Embryonic facial prominence (tissue), 1 donor: ENCODE data around the gene UBP1.
"Not testable (repeated sequence)": the region's sequence is repeated elsewhere in the genome, so short reads cannot be mapped to it uniquely, and the experiment has no call there.

Experiments
- DNase-seq: peaks from one replicate; pipeline ENCODE4 v3.0.0-alpha.2; 2016; ENCODE audit errors: extremely low spot score

UBP1 gene

DNA sequence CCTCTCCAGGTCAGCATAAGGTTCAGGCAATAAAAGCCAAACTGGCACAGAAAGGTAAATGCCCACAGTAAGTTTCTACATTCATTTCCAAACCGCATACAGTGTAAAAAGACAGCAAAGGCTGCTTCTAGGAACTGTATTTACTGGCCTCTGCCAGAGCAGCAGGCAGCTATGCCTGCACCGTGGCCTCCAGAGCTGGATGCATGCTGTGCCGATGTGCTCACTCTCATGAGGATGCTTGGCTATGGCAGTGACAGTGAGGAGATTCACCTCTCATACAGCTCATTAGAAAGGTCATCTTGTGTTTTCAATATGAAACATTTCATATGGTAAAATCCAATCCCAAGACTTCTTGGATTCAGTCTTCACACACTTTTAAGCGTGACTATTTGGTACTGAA lies 50.3 kb downstream of the UBP1 start:
- no peak for DNase-seq

DNA sequence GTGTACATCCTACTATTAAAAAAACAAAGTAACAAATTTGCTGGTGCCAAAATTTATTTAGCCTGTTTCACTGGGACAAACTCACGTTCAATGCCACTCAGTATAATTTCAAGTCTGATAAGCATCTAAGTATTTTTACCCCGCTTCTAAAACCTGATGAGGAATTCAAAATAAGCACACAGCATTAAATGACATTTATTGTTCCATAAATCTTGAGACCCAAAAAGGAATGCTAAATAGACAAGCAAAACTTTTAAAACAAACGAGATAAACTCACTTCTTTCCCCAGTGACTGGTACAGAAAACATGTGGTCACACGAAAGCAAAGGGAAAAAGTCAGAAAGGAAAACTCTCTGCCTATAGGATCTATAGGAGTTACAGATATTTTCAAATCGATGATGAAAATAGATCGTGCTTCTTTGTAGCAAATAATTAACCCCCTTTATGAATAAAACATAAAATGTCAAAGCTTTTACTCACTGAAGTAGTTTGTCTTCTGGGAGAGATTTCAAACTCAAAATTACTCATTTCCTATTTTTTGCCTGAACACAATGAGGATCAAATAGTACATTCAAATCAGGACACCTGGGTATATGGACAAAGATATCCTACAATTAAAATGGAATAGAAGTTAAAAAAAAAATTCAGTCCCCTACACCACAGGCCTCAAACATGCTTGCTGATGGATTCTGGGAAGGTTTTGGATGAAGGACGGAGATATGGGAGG lies 51.7 kb downstream of the UBP1 start:
- no peak for DNase-seq

DNA sequence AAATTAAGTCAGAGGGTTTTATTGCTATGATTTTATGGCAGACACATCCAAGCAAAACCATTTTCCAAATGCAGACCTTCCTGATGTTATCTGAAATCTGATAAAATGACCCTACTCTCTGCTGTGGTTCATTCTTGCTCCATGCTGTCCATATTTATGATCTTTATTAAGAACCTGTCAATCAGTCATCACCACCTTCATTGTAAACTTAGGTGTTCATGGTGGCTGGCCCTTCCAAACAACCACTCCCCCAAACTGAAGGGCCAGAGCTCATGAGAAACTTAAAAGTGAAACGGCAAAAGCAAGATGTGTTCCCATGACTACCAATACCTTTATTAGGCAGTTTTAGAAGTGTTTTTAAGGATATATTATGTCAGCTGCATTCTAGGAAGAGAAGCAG lies 53.6 kb downstream of the UBP1 start:
- DNase-seq: no peak

DNA sequence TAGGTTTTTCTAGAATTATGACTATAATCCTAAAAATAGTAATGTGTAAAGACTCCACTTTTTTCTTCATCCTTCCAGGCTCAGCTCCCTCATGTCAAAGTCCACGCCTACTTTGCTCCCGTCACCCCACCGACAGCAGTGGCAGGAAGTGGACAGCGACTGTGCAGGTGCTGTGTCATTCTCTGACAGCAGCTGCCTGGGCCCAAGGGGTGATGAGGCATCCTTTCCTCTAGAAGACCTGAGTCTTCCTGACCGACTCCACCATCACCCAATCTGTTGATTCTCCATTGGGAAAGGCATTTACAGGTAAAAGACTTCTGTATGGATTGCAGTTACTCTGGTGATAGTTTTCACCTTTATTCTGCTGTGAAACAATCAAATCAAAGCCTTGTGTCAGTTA lies 54.8 kb downstream of the UBP1 start:
- no peak for DNase-seq

DNA sequence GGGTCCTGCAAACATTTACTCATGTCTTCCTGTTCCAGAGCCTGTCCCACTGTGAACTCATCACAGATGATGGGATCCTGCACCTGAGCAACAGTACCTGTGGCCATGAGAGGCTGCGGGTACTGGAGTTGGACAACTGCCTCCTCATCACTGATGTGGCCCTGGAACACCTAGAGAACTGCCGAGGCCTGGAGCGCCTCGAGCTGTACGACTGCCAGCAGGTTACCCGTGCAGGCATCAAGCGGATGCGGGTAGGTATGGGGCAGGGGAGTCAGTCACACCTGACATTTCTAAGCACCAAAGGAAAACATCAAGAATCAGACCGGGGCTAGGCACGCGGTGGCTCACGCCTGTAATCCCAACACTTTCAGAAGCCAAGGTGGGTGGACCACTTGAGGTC lies 56.3 kb downstream of the UBP1 start:
- DNase-seq: no peak

DNA sequence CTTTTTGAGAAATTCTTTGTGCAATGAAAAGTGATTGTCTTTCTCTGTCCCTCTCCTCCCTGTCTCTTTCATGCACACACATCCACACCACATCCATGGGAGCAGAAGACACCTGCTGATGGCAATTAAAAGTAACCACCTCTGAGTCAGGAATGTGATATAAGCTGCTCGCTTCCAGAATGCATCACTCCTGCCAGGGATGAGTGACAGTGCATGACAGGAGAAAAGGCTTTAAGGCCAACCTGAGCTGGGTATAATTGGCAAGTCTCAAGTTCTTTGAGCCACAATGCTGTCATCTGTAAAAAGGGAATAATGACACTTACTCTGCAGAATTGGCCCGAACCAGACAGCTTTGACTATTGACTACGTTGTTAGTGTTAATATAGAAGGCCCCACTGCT lies 59.6 kb downstream of the UBP1 start:
- no peak for DNase-seq

DNA sequence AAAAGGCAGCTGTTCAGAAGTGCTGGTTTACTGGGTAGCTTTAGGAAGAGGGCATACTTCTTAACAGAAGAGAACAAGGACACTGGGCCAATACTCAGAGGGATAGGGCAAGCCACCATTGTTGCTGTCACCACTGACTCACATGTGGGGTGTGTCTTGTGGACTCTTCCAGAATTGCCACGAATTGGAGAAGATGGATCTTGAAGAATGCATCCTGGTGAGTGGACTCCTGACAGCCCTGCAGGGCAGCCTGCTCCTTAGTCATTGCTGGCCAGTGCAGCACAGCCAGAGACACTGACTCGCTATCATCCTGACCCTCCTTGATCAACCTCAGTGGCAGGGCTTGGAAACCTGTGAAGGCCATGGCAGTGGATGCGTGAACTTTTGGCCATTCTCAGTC lies 62.3 kb downstream of the UBP1 start:
- no peak for DNase-seq

DNA sequence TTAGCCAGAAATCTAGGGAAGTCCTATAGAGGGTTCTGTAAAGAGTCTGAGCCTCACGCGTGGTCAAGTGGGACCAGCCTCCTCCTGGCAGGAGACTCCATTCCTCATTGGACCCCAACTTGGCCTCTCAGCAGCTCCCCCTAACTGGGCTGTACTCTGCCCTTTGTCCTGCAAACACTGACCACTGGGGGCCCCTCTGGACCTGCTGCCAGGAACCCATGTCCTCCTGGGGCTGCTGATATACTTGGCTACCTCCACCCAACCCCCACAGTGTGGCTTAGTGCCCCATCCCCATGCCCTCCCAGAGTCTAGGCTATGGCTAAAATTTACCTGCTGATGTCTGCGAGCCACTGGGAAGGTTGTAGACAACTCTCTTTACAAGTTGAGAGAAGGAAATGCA lies 62.7 kb downstream of the UBP1 start:
- DNase-seq: no peak

DNA sequence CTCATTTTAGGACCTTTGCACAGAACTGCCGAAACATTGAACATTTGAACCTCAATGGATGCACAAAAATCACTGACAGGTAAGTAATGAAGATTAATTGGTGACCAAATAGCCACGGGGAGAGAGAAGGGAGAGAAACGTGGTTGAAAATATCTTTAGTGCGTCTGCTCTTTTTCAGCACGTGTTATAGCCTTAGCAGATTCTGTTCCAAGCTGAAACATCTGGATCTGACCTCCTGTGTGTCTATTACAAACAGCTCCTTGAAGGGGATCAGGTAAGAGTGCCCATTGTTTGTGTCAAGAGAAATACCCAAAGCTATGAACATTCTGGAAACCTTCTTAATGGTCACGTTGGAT lies 67.1 kb downstream of the UBP1 start:
- no peak for DNase-seq

DNA sequence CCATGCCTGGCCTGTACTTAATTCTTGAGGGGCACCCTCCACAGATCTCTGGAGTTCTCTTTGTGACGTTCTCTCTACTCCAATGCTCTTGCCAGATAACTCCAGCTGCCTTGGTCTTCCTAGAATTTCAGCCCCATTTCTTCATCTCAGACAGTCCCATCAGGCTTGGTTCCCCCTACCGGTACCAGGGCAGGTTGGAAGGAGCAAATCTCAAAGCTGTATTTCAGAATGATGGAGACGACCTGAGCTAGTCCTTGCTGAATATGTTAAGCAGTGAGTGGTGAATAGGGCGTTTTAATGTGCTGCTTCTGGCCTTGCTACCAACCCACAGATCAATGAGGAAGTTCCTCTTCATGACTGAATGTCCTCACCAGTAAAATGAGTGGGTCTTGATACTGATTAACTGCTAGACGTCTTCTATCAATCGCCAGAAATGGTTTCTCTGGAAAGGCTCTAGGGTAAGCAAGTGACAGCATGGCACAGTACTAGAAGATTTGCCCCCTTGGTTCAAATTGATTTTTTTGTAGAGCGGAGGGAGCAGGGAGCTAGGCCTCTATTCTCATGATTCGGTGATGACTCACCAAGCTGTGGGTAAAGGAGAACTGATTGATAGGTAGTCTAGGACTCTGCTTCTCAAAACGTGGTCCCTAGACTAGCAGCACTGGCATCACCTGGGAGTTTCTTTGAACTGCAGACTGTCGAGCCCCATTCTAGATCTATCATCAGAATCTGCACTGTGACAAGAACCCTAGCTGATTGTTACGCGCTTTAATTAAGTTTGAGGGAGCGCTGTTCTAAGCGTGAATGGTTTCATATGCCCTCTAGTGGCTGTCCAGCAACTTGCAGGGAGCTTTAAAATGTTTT lies 67.8 kb downstream of the UBP1 start:
- DNase-seq: no peak

DNA sequence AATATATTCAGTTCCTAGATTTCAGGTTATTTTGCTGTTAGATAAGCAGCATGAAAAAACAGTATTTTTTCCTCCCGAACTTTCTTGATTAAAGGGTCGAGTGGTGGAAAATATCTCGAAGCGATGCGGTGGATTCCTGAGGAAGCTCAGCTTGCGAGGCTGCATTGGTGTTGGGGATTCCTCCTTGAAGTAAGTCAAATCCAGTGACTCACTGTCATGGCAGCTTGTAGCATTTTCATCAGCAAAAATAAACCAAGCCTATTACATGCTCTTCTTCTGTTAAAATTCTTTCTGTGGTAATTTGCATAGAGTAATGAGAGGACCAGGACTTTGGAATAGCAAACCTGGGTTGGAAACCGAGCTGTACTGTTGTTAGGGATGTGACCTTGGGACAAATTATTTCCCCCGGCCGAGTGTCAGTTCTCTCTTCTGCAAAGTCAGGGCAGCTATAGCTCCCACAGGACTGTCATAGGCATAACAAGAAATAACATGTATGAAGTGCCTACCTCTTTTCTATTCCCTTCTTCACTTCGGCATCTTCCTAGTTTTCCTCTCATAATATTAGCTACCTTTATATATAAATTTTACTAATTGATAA lies 75.6 kb downstream of the UBP1 start:
- DNase-seq: no peak

DNA sequence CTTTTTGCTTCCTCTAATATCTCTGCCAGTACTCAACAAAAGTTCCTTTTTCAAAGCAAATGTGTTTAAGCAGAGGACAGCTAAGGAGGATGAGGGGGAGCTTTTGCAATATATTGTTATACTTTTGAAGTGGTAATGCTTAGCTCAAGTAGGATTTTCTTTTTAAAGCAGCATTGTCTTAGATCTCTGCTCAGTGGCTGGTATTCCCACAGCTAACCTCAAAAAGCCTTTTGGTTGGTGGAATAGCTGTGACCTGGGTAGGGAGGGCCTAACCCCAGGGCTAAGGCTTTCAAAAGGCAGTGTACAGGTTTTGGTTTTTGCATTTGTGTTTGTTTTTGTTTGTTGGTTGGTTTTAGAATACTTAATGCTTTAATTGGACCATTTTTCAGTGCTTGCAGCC lies 76.1 kb downstream of the UBP1 start:
- DNase-seq: no peak

DNA sequence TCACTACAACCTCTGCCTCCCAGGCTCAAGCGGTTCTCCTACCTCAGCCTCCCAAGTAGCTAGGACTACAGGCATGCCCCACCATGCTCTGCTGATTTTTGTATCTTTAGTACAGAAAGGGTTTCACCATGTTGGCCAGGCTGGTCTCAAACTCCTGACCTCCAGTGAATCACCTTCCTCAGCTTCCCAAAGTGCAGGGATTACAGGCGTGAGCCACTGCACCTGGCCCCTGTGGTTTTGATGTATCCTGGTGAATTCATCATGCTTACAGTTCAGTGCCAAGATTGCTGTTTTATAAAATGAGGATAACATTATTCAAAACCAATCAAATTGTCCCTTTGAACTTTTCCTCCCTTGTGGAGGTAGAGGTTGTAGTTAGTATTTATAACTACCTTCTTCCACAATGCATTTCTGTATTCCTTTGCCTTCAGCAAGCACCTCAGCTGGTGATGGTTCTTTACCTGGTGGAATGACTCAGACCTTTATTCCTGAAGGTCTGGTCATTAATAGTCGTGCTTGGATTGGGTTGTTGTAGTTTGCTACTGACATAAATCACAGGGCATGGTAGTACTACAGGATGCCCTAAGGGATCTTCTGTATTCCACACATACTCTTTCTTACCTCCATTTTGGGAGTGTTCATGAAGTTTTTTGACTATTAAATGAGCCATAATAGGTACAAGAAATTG lies 76.9 kb downstream of the UBP1 start:
- DNase-seq: no peak

DNA sequence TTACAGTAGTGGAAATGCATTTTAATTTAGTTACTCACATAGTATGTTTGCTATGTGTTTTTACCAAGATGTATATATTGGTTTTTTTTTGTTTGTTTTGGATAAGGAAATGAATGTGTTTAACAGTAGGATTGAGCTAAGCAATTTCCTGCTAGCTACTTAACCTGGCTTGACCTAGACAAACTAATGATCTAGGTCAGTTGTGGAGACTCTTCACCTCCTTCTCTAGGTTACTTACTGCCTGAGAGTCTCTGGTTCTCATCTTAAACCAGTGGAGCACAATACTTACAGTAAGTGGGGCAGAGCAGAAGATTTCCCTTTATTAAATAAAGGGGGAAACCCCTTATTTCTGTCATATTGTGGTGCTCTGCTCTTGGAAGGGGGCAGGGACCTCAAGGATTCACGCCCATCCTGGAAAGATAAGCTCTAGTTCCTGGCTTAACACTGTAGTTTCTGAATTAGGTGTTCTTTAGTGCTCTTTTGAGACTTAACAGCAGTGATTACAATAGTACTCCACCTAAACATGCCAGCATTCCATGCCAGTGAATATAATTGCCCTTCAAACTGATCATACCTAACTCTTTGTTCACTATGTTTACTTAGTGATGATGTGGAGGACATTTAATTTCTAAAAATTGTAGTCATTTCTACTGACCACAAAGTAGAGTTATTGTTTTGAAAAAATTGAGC lies 79.9 kb downstream of the UBP1 start:
- no peak for DNase-seq

DNA sequence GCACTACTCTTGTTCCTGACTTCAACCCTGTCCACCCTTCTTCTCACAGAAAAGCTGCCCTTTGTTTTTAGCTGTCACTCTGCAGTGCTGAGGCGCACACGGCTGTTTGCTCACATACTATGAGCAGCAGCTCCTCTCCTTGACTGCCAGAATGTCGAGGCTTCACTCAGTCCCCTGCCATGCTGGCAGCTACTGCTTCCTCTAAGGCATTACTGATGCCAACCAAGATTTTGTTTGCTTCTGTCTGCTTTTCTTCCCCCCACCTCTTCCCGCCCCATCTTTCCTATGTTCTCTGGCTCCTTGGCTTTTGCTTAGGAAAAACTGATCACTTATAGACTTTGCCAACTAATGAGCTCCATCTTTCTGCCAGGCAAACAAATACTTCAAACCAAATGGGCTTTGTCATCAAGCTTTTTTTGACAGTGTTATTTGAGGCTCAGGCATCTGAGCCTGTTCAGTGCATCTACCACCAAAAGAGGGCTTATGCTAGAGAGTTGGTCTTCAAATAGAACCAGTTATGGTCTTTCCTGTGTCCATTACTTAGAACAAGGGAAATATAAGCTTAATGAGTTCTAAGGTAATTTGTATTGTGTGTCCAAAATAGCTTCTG lies 81.9 kb downstream of the UBP1 start:
- no peak for DNase-seq

DNA sequence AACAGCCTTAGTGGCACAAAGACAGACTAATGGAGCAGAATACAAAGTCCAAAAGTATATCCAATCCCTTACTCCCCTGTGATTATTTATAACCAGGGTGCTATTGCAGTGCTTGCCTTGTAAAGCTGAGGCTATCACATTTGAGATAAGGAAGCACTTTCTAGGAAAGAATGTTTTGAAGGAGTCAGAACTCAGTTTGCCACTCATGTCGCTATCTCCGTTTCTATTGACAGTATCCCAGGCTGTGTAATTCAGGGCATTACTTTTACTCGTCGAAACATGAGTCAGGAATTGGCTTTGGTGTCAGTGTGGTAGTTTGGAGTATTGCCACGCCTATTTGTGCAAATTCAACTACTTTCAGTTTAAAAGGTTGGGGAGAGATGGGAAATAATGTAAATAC lies 84.6 kb downstream of the UBP1 start:
- no peak for DNase-seq

DNA sequence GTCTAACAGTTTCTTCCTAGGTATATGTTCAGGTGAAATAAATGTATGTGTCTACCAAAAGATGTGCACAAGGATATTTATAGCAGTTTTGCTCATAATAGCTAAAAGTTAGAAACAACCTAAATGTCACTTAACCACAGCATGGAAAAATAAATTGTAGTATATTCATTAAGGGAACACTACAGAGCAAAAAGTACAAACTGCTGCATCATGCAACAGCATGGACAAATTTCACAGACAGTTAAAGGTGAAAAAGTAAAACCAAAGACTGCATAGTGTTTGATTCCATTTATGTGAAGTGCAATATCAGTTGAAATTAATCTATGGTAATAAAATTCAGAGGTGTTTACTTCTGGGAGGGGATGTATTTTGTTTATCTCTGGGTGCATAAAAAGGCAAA lies 100.4 kb downstream of the UBP1 start:
- no peak for DNase-seq

DNA sequence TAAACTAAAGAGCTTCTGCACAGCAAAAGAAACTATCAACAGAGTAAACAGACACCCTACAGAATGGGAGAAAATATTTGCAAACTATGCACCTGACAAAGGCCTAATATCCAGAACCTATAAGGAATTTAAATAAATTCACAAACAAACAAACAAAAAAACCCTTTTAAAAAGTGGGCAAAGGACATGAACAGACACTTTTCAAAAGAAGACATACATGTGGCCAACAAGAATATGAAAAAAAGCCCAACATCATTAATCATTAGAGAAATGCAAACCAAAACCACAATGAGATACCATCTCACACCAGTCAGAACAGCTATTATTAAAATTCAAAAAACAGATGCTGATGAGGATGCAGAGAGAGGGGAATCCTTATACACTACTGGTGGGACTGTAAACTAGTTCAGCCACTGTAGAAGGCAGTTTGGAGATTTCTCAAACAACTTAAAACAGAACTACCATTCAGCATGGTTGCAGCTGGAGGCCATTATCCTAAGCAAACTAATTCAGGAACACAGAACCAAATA lies 101.2 kb downstream of the UBP1 start:
- DNase-seq: not testable (repeated sequence)
